CD14-positive monocyte (primary cell): ENCODE data around the gene PRELID3B. TPM values are rescaled to one million over a fixed set of nuclear protein-coding genes. Genes with fewer than 3 reads are reported as not detected.

Experiments
- DNase-seq, 3 donors: peaks; one replicate each; pipeline ENCODE4 v3.0.0-alpha.2; 2011 to 2022
- H2AFZ ChIP-seq: 2 replicates; pipeline ENCODE4 v1.6.0; 2012; ENCODE audit warnings: mild to moderate bottlenecking, low read depth, low read length, inconsistent platforms; ENCODE audit not compliant: insufficient read depth, poor library complexity, severe bottlenecking
- H3K27ac ChIP-seq, 2 donors: 1 replicate in 1 of 2; 2 replicates in 1 of 2; pipeline ENCODE4 v1.5.1; 2012 to 2013; ENCODE audit warnings: low read length in 2 of 2, control low read depth in 1 of 2, inconsistent platforms in 1 of 2, low read depth in 1 of 2, mild to moderate bottlenecking in 1 of 2
- H3K27me3 ChIP-seq, 2 donors: one replicate each; pipeline versions ENCODE4 v1.6.0 to v1.6.1; 2011 to 2013; ENCODE audit warnings: low read length in 2 of 2; ENCODE audit not compliant: control insufficient read depth in 2 of 2, insufficient read depth in 2 of 2
- H3K36me3 ChIP-seq, 2 donors: replicated peaks in 1 of 2; 1 replicate in 1 of 2; 2 replicates in 1 of 2; pipeline versions ENCODE4 v1.5.1 to v1.6.1; 2012 to 2013; ENCODE audit warnings: low read length in 2 of 2, control low read depth in 1 of 2, inconsistent platforms in 1 of 2, mild to moderate bottlenecking in 1 of 2; ENCODE audit not compliant: insufficient read depth in 2 of 2, control insufficient read depth in 1 of 2
- H3K4me1 ChIP-seq, 2 donors: 1 replicate in 1 of 2; 2 replicates in 1 of 2; pipeline versions ENCODE4 v1.5.1 to v1.6.1; 2012 to 2013; ENCODE audit warnings: low read length in 2 of 2, control low read depth in 1 of 2, inconsistent platforms in 1 of 2, mild to moderate bottlenecking in 1 of 2, moderate library complexity in 1 of 2; ENCODE audit not compliant: insufficient read depth in 2 of 2, control insufficient read depth in 1 of 2
- H3K4me2 ChIP-seq: replicated peaks from 2 replicates; pipeline ENCODE3; 2012; ENCODE audit warnings: low read length, moderate library complexity, mild to moderate bottlenecking; ENCODE audit not compliant: poor library complexity, severe bottlenecking; ENCODE audit errors: extremely low read depth
- H3K4me3 ChIP-seq, 3 experiments: fragments of 200-600 bp in 1 of 3; sonication (generic) in 1 of 3; replicated peaks in 1 of 3; 1 replicate in 2 of 3; 2 replicates in 1 of 3; pipeline ENCODE4 v1.5.1; 2011 to 2013; ENCODE audit warnings: low read length in 3 of 3, mild to moderate bottlenecking in 3 of 3, control low read depth in 2 of 3, low read depth in 2 of 3, inconsistent platforms in 1 of 3, moderate library complexity in 1 of 3
- H3K79me2 ChIP-seq: 2 replicates; pipeline ENCODE4 v1.6.0; 2012; ENCODE audit warnings: mild to moderate bottlenecking, control low read depth, inconsistent platforms, low read length, moderate library complexity; ENCODE audit not compliant: insufficient read depth
- H3K9ac ChIP-seq: 2 replicates; pipeline ENCODE4 v1.6.0; 2017; ENCODE audit warnings: low read length, mild to moderate bottlenecking; ENCODE audit not compliant: insufficient read depth, poor library complexity, severe bottlenecking
- H3K9me3 ChIP-seq, 2 donors: replicated peaks in 1 of 2; 1 replicate in 1 of 2; 2 replicates in 1 of 2; pipeline versions ENCODE4 v1.5.1 to v1.6.1; 2012 to 2013; ENCODE audit warnings: low read length in 2 of 2, control low read depth in 1 of 2; ENCODE audit not compliant: control insufficient read depth in 1 of 2, insufficient read depth in 1 of 2
- H4K20me1 ChIP-seq: 2 replicates; pipeline ENCODE4 v1.6.0; 2012; ENCODE audit warnings: mild to moderate bottlenecking, low read length, control low read depth, moderate library complexity; ENCODE audit not compliant: insufficient read depth
- H3K27ac Mint-ChIP-seq, 7 donors: one replicate each; pipeline ENCODE4 v1.8.0; 2020; ENCODE audit warnings: mild to moderate bottlenecking in 7 of 7, mixed read lengths in 7 of 7, moderate library complexity in 6 of 7, inconsistent platforms in 2 of 7
- H3K27me3 Mint-ChIP-seq, 3 donors: one replicate each; pipeline ENCODE4 v1.8.0; 2021 to 2022; ENCODE audit warnings: low read depth in 3 of 3, mild to moderate bottlenecking in 3 of 3, mixed read lengths in 3 of 3, moderate library complexity in 3 of 3, inconsistent platforms in 1 of 3
- H3K36me3 Mint-ChIP-seq, 2 donors: one replicate each; pipeline ENCODE4 v1.8.0; 2020; ENCODE audit warnings: mixed read lengths in 2 of 2, inconsistent platforms in 1 of 2, mild to moderate bottlenecking in 1 of 2
- H3K4me1 Mint-ChIP-seq: one replicate; pipeline ENCODE4 v1.8.0; 2020; ENCODE audit warnings: mild to moderate bottlenecking, mixed read lengths
- H3K4me3 Mint-ChIP-seq, 2 donors: one replicate each; pipeline ENCODE4 v1.8.0; 2020; ENCODE audit warnings: mild to moderate bottlenecking in 2 of 2, mixed read lengths in 2 of 2, moderate library complexity in 1 of 2
- H3K9me3 Mint-ChIP-seq, 7 donors: one replicate each; pipeline ENCODE4 v1.8.0; 2020 to 2022; ENCODE audit warnings: mixed read lengths in 7 of 7, mild to moderate bottlenecking in 6 of 7, moderate library complexity in 6 of 7, inconsistent platforms in 2 of 7
- CTCF ChIP-seq: fragments of 200-600 bp; IDR thresholded peaks from one replicate; pipeline ENCODE4 v1.8.0; 2022; ENCODE audit warnings: antibody characterized with exemption, mild to moderate bottlenecking
- WGBS: methylation state at CpG from one replicate; pipeline ENCODE4 v1.1.5; 2013; ENCODE audit warnings: missing lambda C conversion rate; ENCODE audit not compliant: insufficient coverage; 5-methylcytosine and 5-hydroxymethylcytosine counted together
- intact Hi-C, 2 donors: fragments of 100-400 bp; cut with micrococcal nuclease; formaldehyde crosslinking; loops; one replicate each; pipeline versions ENCODE4 v1.15.0 to v1.15.1; 2023
- polyA plus RNA-seq, 3 donors: library from polyadenylated mRNA; depleted of rRNA in 1 of 3; unstranded in 2 of 3; stranded (reverse) in 1 of 3; fragments of 300-500 nt in 2 of 3; fragments of >200 nt in 1 of 3; fragmentation: Illumina TruSeq in 2 of 3; gene quantifications; 1 replicate in 2 of 3; 2 replicates in 1 of 3; pipeline ENCODE4 v1.2.3, GENCODE V29; 2012 to 2021

PRELID3B gene
- polyA plus RNA-seq, 3 donors: 16.9 to 21.0 (median 20.1) TPM

GRCh38 chr20:58984691-58985090, 57.9 kb downstream of the PRELID3B start:
- 93% methylated on average over 5 of the region's 6 CpGs for WGBS
- Histone ChIP-seq H3K27ac (no peak overlapping the region), H3K4me2 (no peak overlapping the region), H2AFZ (no peak overlapping the region), H3K79me2 (peaks cover 55% of the 10 kb centered on the region), H3K27me3 (no peaks in the 10 kb centered on the region), H3K9me3 (no peaks in the 10 kb centered on the region), H3K4me1 (peaks cover 20 to 32% of the 10 kb centered on the region in 2 donors), H3K4me3 (no peak overlapping the region), H3K9ac (no peak overlapping the region), H3K36me3 (peaks cover 32 to 42% of the 10 kb centered on the region in 2 donors), H4K20me1 (peaks cover 61% of the 10 kb centered on the region)
- TF ChIP-seq CTCF: no peak
- H3K27me3 Mint-ChIP-seq: no peaks in the 10 kb centered on the region
- no peak overlapping the region for H3K27ac Mint-ChIP-seq
- DNase-seq: no peak
- no peaks in the 10 kb centered on the region for H3K9me3 Mint-ChIP-seq
- intact Hi-C loops: loop anchor here (5.0 to 10.0 kb wide), 2 partner anchors 50 to 92 kb away; partner anchors contain the start of gene ATP5F1E (in 1 of the 2)
- H3K4me3 Mint-ChIP-seq: no peak overlapping the region
- peaks cover 38 to 42% of the 10 kb centered on the region in 2 donors for H3K36me3 Mint-ChIP-seq
- H3K4me1 Mint-ChIP-seq: peaks cover 31% of the 10 kb centered on the region

Other genes starting within 250 kb of the PRELID3B start
- gene GNAS-AS1, start 191.9 kb downstream of the PRELID3B start, polyA plus RNA-seq: not detected
- 1,000 to 10,000 TPM in 1 of 3 donors, 100 to 1,000 TPM in 2; 109 to 1,105 (median 124) TPM for gene GNAS, start 190.1 kb downstream of the PRELID3B start, polyA plus RNA-seq
- 10 to 100 TPM; 49.0 to 74.8 (median 50.1) TPM for gene NELFCD, start 61.5 kb downstream of the PRELID3B start, polyA plus RNA-seq
- 100 to 1,000 TPM in 1 of 3 donors, 10 to 100 TPM in 2; 62.6 to 755 (median 86.4) TPM for gene CTSZ, start 35.5 kb downstream of the PRELID3B start, polyA plus RNA-seq
- gene TUBB1, start 23.4 kb downstream of the PRELID3B start, polyA plus RNA-seq: 1 to 10 TPM in 2 of 3 donors, under 1 TPM in 1; 0.09 to 3.1 (median 2.4) TPM
- 100 to 1,000 TPM in 2 of 3 donors, 10 to 100 TPM in 1; 39.0 to 105 (median 102) TPM for gene ATP5F1E, start 10.5 kb downstream of the PRELID3B start, polyA plus RNA-seq
- gene ZNF831, start 121.0 kb upstream of the PRELID3B start, polyA plus RNA-seq: under 1 TPM in 2 of 3 donors, not detected in 1; 0.03 to 0.09 TPM